Activated gamma-delta T cell treated with anti-CD3 and anti-CD28 coated beads, Interleukin-2, amount 50 U/mL, for 16 hours (primary cell): ENCODE results near the gene KIF17.

Experiments
- DNase-seq: peaks from one replicate; pipeline ENCODE4 v3.0.0-alpha.2; 2020; ENCODE audit warnings: low read depth

Gene KIF17

GRCh38 chr1:20625176-20626097 is 92.4 kb downstream of the KIF17 start:
- DNase-seq, result no peak

- DNase-seq, result no peak
Measured at GRCh38 chr1:20624709-20625108, 93.1 kb downstream of the KIF17 start.

GRCh38 chr1:20621012-20621411 is 96.8 kb downstream of the KIF17 start:
- no peak for DNase-seq

GRCh38 chr1:20619999-20620398 is 97.8 kb downstream of the KIF17 start:
- no peak for DNase-seq

- DNase-seq, result no peak
Measured at GRCh38 chr1:20618550-20618949, 99.3 kb downstream of the KIF17 start.

GRCh38 chr1:20616847-20617487 is 100.8 kb downstream of the KIF17 start:
- DNase-seq, result no peak

GRCh38 chr1:20615946-20616846 is 101.6 kb downstream of the KIF17 start:
- no peak for DNase-seq

GRCh38 chr1:20614131-20614579 is 103.7 kb downstream of the KIF17 start:
- DNase-seq, result no peak
